PFSK-1 (cell line): Measurements from ENCODE around the gene DNAJC17. TPM values are rescaled to one million over a fixed set of nuclear protein-coding genes. Genes with fewer than 3 reads are reported as not detected.

ENCODE experiments used
- FOXP2 ChIP-seq: optimal IDR thresholded peaks from 2 replicates; pipeline ENCODE3; 2011; ENCODE audit warnings: borderline replicate concordance, control low read depth, inconsistent platforms; ENCODE audit not compliant: insufficient read depth; ENCODE audit errors: extremely low read length, extremely low read depth
- POLR2AphosphoS5 ChIP-seq: IDR thresholded peaks from 2 replicates; pipeline ENCODE4 v1.6.1; 2012; ENCODE audit warnings: low read depth, mild to moderate bottlenecking, control low read depth, low read length, moderate library complexity
- REST ChIP-seq, 2 experiments: IDR thresholded peaks; 2 replicates each; pipeline versions ENCODE4 v1.6.1 to v1.8.0; 2011 to 2012; ENCODE audit warnings: low read depth in 2 of 2, low read length in 2 of 2, control low read depth in 1 of 2, inconsistent platforms in 1 of 2, mild to moderate bottlenecking in 1 of 2, moderate library complexity in 1 of 2; ENCODE audit not compliant: insufficient read depth in 1 of 2
- SIN3A ChIP-seq: IDR thresholded peaks from 2 replicates; pipeline ENCODE4 v1.6.1; 2012; ENCODE audit warnings: mild to moderate bottlenecking, low read length, moderate library complexity, borderline replicate concordance; ENCODE audit not compliant: insufficient read depth
- TAF1 ChIP-seq: IDR thresholded peaks from 2 replicates; pipeline ENCODE4 v1.6.1; 2012; ENCODE audit warnings: low read length, control low read depth, borderline replicate concordance; ENCODE audit not compliant: insufficient read depth
- polyA plus RNA-seq: library from polyadenylated mRNA; unstranded; fragments of >200 nt; gene quantifications from one replicate; pipeline ENCODE4 v1.2.1, GENCODE V29; 2012; ENCODE audit warnings: low read depth, missing spikeins; ENCODE audit not compliant: insufficient read length

The DNAJC17 gene
- 55.5 TPM for polyA plus RNA-seq

DNA sequence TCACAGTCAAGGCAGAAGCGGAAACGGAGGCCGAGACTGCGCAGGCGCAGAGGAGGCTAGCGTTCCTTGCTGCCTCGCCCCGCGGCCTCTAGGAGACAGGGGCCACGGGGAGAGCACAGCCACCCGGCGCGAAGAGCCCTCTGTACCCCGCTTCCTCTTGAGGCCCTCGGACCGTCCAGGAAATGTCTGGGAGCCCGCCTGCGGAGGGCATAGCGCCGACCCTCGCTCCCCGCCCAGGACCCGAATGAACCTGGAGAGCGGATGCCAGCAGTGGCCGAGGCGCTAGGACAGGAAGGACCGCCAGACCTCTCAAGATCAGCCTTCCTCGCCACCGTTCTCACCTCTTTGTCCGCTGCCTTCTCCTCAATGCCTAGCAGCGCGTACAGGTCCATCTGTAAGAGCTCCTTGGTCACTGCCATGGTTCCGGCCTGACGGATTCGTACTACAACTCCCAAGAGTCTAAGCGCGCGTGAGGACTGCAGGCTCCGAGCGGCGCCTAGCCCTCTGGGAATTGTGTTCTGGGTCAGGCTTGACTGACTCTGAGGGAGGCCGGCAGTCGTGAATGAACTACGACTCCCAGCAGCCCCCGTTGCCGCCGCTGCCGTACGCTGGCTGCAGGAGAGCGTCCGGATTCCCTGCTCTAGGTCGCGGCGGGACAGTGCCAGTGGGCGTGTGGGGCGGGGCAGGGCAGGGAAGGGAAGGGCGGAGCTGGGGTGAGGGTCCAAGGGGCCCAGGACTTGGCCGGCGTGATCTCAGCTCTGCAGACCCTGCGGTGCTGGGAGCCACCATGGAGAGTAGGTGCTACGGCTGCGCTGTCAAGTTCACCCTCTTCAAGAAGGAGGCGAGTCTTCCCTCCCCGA lies at the start of gene DNAJC17, which contains the start of gene ZFYVE19:
DNAJC17 (minus strand) TSS at position 446 of the 860 bp plus-strand sequence; CDS start at position 419, 27 bp downstream.
ZFYVE19 (plus strand) TSS at position 62 of the 860 bp plus-strand sequence; CDS start at position 563, 501 bp downstream.
- TF ChIP-seq REST (IDR thresholded peaks at IDR 0.05; ENCODE audit: insufficient read depth in 1 of 2, low read depth in 2 of 2, low read length in 2 of 2) (no peak), TAF1 (peak; percentile 50; the same call in 1 of the 2 replicates), SIN3A (0 out of 2 replicates have a peak, but pooled peaks have one; percentile 50), FOXP2 (peak; percentile 71), POLR2AphosphoS5 (peak; percentile 78)

GRCh38 chr15:40856746-40857145 lies 49.5 kb upstream of the DNAJC17 start:
- TF ChIP-seq FOXP2, result no peak
- TF ChIP-seq POLR2AphosphoS5, result no peak
- TF ChIP-seq SIN3A, result no peak
- TF ChIP-seq TAF1, result no peak
- TF ChIP-seq REST (IDR thresholded peaks at IDR 0.05; ENCODE audit: insufficient read depth in 1 of 2, low read depth in 2 of 2, low read length in 2 of 2), result no peak

DNA sequence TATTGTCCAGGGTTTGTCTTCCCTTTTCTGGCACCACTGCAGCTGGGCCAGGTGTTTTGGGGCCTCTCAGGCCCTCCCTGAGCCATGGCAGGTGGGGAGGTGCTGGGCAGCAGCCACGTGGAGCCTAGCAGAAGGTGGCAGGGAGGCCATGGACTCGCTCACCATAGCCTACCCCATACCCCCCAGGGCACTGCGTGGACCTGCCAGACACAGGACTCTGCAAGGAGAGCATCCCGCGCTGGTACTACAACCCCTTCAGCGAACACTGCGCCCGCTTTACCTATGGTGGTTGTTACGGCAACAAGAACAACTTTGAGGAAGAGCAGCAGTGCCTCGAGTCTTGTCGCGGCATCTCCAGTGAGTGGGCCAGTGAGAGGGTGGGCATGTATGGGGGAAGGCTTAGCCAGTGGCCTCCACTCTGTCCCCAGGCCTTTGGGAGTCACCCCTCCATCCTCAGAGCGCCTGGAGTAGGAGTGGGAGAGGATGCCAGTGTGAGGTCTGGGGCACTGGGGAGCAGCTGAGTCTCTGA lies 48.5 kb upstream of the DNAJC17 start:
- TF ChIP-seq REST (IDR thresholded peaks at IDR 0.05; ENCODE audit: insufficient read depth in 1 of 2, low read depth in 2 of 2, low read length in 2 of 2), result no peak
- TF ChIP-seq FOXP2, result no peak
- no peak for TF ChIP-seq TAF1
- no peak for TF ChIP-seq POLR2AphosphoS5
- no peak for TF ChIP-seq SIN3A

- no peak for TF ChIP-seq REST (IDR thresholded peaks at IDR 0.05; ENCODE audit: insufficient read depth in 1 of 2, low read depth in 2 of 2, low read length in 2 of 2)
- TF ChIP-seq SIN3A, result no peak
- no peak for TF ChIP-seq TAF1
- TF ChIP-seq FOXP2, result no peak
- no peak for TF ChIP-seq POLR2AphosphoS5
Observed at GRCh38 chr15:40854161-40854560, 46.9 kb upstream of the DNAJC17 start.
